Measurements from ENCODE around the gene SYT15. TPM values are rescaled to one million over a fixed set of nuclear protein-coding genes. Genes with fewer than 3 reads are reported as not detected.

SYT15 gene
- total RNA-seq, 1 experiment from 2014 or later, result 0.64 TPM

- ChIA-PET POLR2A (ENCODE audit: low non-redundant PET) (no interaction called here), CTCF (no interaction called here)
- no TSS peak for BruUV-seq (replicated peaks)
- H3K27ac ChIP-seq (ENCODE audit: low read depth, low read length, poor library complexity, severe bottlenecking), result no peak overlapping the region
- no peak for DNase-seq (ENCODE audit: low spot score)
- H3K4me3 ChIP-seq (ENCODE audit: low read depth, low read length, poor library complexity, severe bottlenecking), result no peak overlapping the region
- H3K4me1 ChIP-seq (ENCODE audit: insufficient read depth, low read length, poor library complexity, severe bottlenecking), result no peaks in the 10 kb centered on the region
- H3K27me3 ChIP-seq (replicated peaks; ENCODE audit: insufficient read depth, low read depth, low read length, poor library complexity), result peaks cover 63% of the 10 kb centered on the region
- intact Hi-C loops (cut with micrococcal nuclease; ENCODE audit: unreplicated experiment), result no loop called here
- H3K36me3 ChIP-seq (ENCODE audit: insufficient read depth, low read length, poor library complexity, severe bottlenecking), result no peaks in the 10 kb centered on the region
- H3K9me3 ChIP-seq (ENCODE audit: low read depth, low read length, poor library complexity, severe bottlenecking), result no peaks in the 10 kb centered on the region
- TF ChIP-seq EZH2 (IDR thresholded peaks at IDR 0.05; ENCODE audit: borderline replicate concordance, low read depth, low read length, poor library complexity, severe bottlenecking), result no peak
- TF ChIP-seq, protein P1, sequence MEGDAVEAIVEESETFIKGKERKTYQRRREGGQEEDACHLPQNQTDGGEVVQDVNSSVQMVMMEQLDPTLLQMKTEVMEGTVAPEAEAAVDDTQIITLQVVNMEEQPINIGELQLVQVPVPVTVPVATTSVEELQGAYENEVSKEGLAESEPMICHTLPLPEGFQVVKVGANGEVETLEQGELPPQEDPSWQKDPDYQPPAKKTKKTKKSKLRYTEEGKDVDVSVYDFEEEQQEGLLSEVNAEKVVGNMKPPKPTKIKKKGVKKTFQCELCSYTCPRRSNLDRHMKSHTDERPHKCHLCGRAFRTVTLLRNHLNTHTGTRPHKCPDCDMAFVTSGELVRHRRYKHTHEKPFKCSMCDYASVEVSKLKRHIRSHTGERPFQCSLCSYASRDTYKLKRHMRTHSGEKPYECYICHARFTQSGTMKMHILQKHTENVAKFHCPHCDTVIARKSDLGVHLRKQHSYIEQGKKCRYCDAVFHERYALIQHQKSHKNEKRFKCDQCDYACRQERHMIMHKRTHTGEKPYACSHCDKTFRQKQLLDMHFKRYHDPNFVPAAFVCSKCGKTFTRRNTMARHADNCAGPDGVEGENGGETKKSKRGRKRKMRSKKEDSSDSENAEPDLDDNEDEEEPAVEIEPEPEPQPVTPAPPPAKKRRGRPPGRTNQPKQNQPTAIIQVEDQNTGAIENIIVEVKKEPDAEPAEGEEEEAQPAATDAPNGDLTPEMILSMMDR (conservative IDR thresholded peaks at IDR 0.05; ENCODE audit: low read depth, low read length), result no peak
Measured at GRCh38 chr10:46557319-46558121, 21.4 kb upstream of the SYT15 start.

DNA sequence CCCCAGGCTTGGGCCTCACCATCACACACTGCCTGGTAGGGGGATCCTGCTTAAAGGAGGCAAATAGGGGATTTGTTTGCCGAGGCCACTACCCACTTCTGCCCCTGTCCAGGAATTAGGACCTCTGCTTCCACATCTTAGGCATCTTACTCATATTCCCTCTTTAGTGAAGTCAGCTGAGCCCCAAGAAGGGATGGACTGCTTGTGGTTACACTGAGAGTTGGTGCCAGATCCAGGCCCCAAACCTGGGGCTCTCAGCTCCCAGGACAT, 20.9 kb upstream of the SYT15 start:
- POLR2A ChIA-PET (ENCODE audit: low non-redundant PET), result no interaction called here
- no peak overlapping the region for H3K4me3 ChIP-seq (ENCODE audit: low read depth, low read length, poor library complexity, severe bottlenecking)
- no peaks in the 10 kb centered on the region for H3K4me1 ChIP-seq (ENCODE audit: insufficient read depth, low read length, poor library complexity, severe bottlenecking)
- no TSS peak for BruUV-seq (replicated peaks)
- intact Hi-C loops (cut with micrococcal nuclease; ENCODE audit: unreplicated experiment), result no loop called here
- H3K27ac ChIP-seq (ENCODE audit: low read depth, low read length, poor library complexity, severe bottlenecking), result no peak overlapping the region
- CTCF ChIA-PET, result no interaction called here
- DNase-seq (ENCODE audit: low spot score), result no peak
- H3K9me3 ChIP-seq (ENCODE audit: low read depth, low read length, poor library complexity, severe bottlenecking), result no peaks in the 10 kb centered on the region
- TF ChIP-seq, protein P1 (conservative IDR thresholded peaks at IDR 0.05; ENCODE audit: low read depth, low read length), result no peak
- TF ChIP-seq EZH2 (IDR thresholded peaks at IDR 0.05; ENCODE audit: borderline replicate concordance, low read depth, low read length, poor library complexity, severe bottlenecking), result no peak
- peaks cover 63% of the 10 kb centered on the region for H3K27me3 ChIP-seq (replicated peaks; ENCODE audit: insufficient read depth, low read depth, low read length, poor library complexity)
- no peaks in the 10 kb centered on the region for H3K36me3 ChIP-seq (ENCODE audit: insufficient read depth, low read length, poor library complexity, severe bottlenecking)

DNA sequence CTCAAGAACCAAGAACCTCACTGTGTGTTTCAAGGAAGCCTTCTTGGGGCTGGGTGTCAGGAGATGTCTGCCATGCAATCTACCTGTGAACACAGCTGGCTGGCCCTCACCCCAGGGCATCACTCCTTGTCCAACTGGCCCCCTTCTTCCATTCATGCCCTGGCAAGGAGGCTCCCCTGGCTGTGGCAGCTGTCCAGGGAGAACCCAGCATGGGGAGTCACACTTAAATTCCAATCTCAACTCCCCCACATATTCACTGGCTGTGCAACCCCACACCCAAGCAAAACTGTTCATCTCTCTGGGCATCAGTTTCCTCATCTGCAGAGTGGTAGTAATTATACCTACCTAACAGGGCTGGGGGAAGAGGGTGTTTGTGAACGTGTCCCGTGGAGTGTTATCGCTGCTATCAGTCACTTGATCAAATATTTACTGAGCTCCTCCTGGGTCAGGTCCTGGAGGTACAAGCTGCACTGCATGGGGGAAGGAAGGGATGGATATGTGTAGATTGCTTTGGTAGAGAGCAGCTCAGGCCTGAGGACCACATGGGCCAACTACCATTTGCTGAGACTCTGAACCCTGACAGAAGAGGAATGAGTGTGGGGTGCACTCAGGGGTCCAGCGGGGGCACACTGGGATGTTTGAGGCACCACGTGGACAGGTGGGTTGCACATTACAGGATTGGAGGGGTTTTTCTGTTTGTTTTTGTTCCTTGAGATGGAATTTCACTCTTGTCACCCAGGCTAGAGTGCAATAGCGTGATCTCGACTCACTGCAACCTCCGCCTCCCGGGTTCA, 20.3 kb upstream of the SYT15 start:
- no peak overlapping the region for H3K27ac ChIP-seq (ENCODE audit: low read depth, low read length, poor library complexity, severe bottlenecking)

More for the DNA sequence above, 20.3 kb upstream of the SYT15 start:
- Histone ChIP-seq H3K27me3 (replicated peaks; ENCODE audit: insufficient read depth, low read depth, low read length, poor library complexity) (peaks cover 63% of the 10 kb centered on the region), H3K4me3 (ENCODE audit: low read depth, low read length, poor library complexity, severe bottlenecking) (no peak overlapping the region), H3K36me3 (ENCODE audit: insufficient read depth, low read length, poor library complexity, severe bottlenecking) (no peaks in the 10 kb centered on the region), H3K9me3 (ENCODE audit: low read depth, low read length, poor library complexity, severe bottlenecking) (no peaks in the 10 kb centered on the region), H3K4me1 (ENCODE audit: insufficient read depth, low read length, poor library complexity, severe bottlenecking) (no peaks in the 10 kb centered on the region)
- no peak for DNase-seq (ENCODE audit: low spot score)
- no peak for TF ChIP-seq EZH2 (IDR thresholded peaks at IDR 0.05; ENCODE audit: borderline replicate concordance, low read depth, low read length, poor library complexity, severe bottlenecking)
- TF ChIP-seq, protein P1 (conservative IDR thresholded peaks at IDR 0.05; ENCODE audit: low read depth, low read length), result no peak
- CTCF ChIA-PET, result no interaction called here
- BruUV-seq (replicated peaks), result no TSS peak
- intact Hi-C loops (cut with micrococcal nuclease; ENCODE audit: unreplicated experiment), result no loop called here
- POLR2A ChIA-PET (ENCODE audit: low non-redundant PET), result no interaction called here

Data from A673 (cell line).